GM19468 (cell line): Measurements from ENCODE around the gene NSUN4.
"Not testable (repeated sequence)": the region's sequence is repeated elsewhere in the genome, so short reads cannot be mapped to it uniquely, and the experiment has no call there.

Experiments
- ATAC-seq: cut with Tn5 transposase; IDR thresholded peaks from one replicate; pipeline ENCODE4 v1.9.1; 2021; ENCODE audit warnings: mild to moderate bottlenecking, moderate library complexity, moderate number of reproducible peaks; ENCODE audit not compliant: unreplicated experiment; ENCODE audit errors: extremely low read depth

The NSUN4 gene

GRCh38 chr1:46325285-46326076 is 15.1 kb upstream of the NSUN4 start:
- not testable (repeated sequence) for ATAC-seq

GRCh38 chr1:46328182-46328581 is 12.4 kb upstream of the NSUN4 start:
- ATAC-seq: not testable (repeated sequence)

GRCh38 chr1:46329807-46330206 is 10.8 kb upstream of the NSUN4 start:
- ATAC-seq: not testable (repeated sequence)

- ATAC-seq: not testable (repeated sequence)
These were observed 10.2 kb upstream of the NSUN4 start for GRCh38 chr1:46330381-46330780.

- not testable (repeated sequence) for ATAC-seq
These were observed 8.6 kb upstream of the NSUN4 start for GRCh38 chr1:46331786-46332540.

GRCh38 chr1:46333300-46334029 is 7.1 kb upstream of the NSUN4 start:
- no peak for ATAC-seq

GRCh38 chr1:46334030-46334384 is 6.6 kb upstream of the NSUN4 start:
- ATAC-seq: no peak

GRCh38 chr1:46335081-46335480 is 5.5 kb upstream of the NSUN4 start:
- ATAC-seq: no peak

- not testable (repeated sequence) for ATAC-seq
These were observed 3.2 kb upstream of the NSUN4 start for GRCh38 chr1:46337409-46337808.

GRCh38 chr1:46341222-46342083 is 846 bp downstream of the NSUN4 start:
- ATAC-seq: no peak

GRCh38 chr1:46342084-46342656 is 1.6 kb downstream of the NSUN4 start:
- no peak for ATAC-seq

- ATAC-seq: no peak
These were observed 2.2 kb downstream of the NSUN4 start for GRCh38 chr1:46342677-46343350.

- no peak for ATAC-seq
These were observed 2.7 kb downstream of the NSUN4 start for GRCh38 chr1:46343351-46343695.

- ATAC-seq: no peak
These were observed 3.1 kb downstream of the NSUN4 start for GRCh38 chr1:46343705-46344104.

GRCh38 chr1:46344481-46344880 is 3.9 kb downstream of the NSUN4 start:
- ATAC-seq: no peak

- no peak for ATAC-seq
These were observed 4.7 kb downstream of the NSUN4 start for GRCh38 chr1:46345281-46345680.

- ATAC-seq: no peak
These were observed 11.8 kb downstream of the NSUN4 start for GRCh38 chr1:46352363-46352762.

- not testable (repeated sequence) for ATAC-seq
These were observed 15.3 kb downstream of the NSUN4 start for GRCh38 chr1:46355920-46356319.

GRCh38 chr1:46362158-46362557 is 21.6 kb downstream of the NSUN4 start:
- ATAC-seq: no peak
